SK-N-SH (cell line): ENCODE results near the gene CHST12. TPM values are rescaled to one million over a fixed set of nuclear protein-coding genes. Genes with fewer than 3 reads are reported as not detected.

Source experiments
- CTCF ChIA-PET: fragments of 300-600, 350-600 bp; formaldehyde crosslinking; extraction: SDS; loops from one replicate; lab custom pipeline; 2021; lab: Yijun Ruan, JAX
- POLR2A ChIA-PET: fragments of 350-600 bp; sonication (Branson Sonifier 250); formaldehyde crosslinking; extraction: SDS; loops from one replicate; lab custom pipeline; 2020; ENCODE audit warnings: antibody characterized with exemption, inconsistent platforms; lab: Yijun Ruan, JAX
- DNase-seq: peaks from one replicate; pipeline ENCODE4 v3.0.0; 2012
- H2AFZ ChIP-seq: fragments of 200-600 bp; sonication (generic); 2 replicates; pipeline ENCODE4 v1.8.1; 2016; ENCODE audit warnings: antibody characterized with exemption, mild to moderate bottlenecking, low read depth
- H3F3A ChIP-seq: fragments of 200-600 bp; sonication (generic); replicated peaks from 2 replicates; pipeline ENCODE3; 2016; ENCODE audit warnings: antibody characterized with exemption, mild to moderate bottlenecking; ENCODE audit not compliant: insufficient read depth
- H3K27ac ChIP-seq, 2 experiments: fragments of 200-500 bp in 1 of 2; fragments of 200-600 bp in 1 of 2; sonication (Bioruptor generic) in 1 of 2; sonication (generic), shearing (Covaris generic) in 1 of 2; 2 replicates each; pipeline versions ENCODE4 v1.5.1 to v1.6.1; 2014 to 2016; ENCODE audit warnings: low read depth in 2 of 2, inconsistent platforms in 1 of 2, low read length in 1 of 2, mild to moderate bottlenecking in 1 of 2, mixed read lengths in 1 of 2
- H3K27me3 ChIP-seq: fragments of 200-600 bp; sonication (generic), shearing (Covaris generic); 2 replicates; pipeline ENCODE4 v1.6.1; 2016; ENCODE audit warnings: mixed run types; ENCODE audit not compliant: insufficient read depth
- H3K36me3 ChIP-seq, 2 experiments: fragments of 200-500 bp in 1 of 2; fragments of 200-600 bp in 1 of 2; sonication (Bioruptor generic) in 1 of 2; sonication (generic) in 1 of 2; replicated peaks in 1 of 2; 2 replicates each; pipeline versions ENCODE3 to v1.5.1; 2014 to 2016; ENCODE audit warnings: low read length in 1 of 2, mild to moderate bottlenecking in 1 of 2; ENCODE audit not compliant: insufficient read depth in 2 of 2, control insufficient read depth in 1 of 2
- H3K4me1 ChIP-seq, 2 experiments: fragments of 200-500 bp in 1 of 2; fragments of 200-600 bp in 1 of 2; sonication (Bioruptor generic) in 1 of 2; sonication (generic), shearing (Covaris generic) in 1 of 2; 2 replicates each; pipeline versions ENCODE4 v1.5.1 to v1.6.1; 2014 to 2016; ENCODE audit warnings: low read depth in 1 of 2, low read length in 1 of 2, mixed run types in 1 of 2; ENCODE audit not compliant: insufficient read depth in 2 of 2, control insufficient read depth in 1 of 2
- H3K4me2 ChIP-seq: fragments of 200-600 bp; sonication (generic), shearing (Covaris generic); 2 replicates; pipeline ENCODE4 v1.6.1; 2017; ENCODE audit warnings: mixed run types
- H3K4me3 ChIP-seq, 2 experiments: fragments of 200-500 bp in 1 of 2; fragments of 200-600 bp in 1 of 2; sonication (Bioruptor generic) in 1 of 2; sonication (generic), shearing (Covaris generic) in 1 of 2; 2 replicates each; pipeline versions ENCODE4 v1.5.1 to v1.8.1; 2014 to 2016; ENCODE audit warnings: low read depth in 2 of 2, inconsistent platforms in 1 of 2, low read length in 1 of 2, mild to moderate bottlenecking in 1 of 2, mixed read lengths in 1 of 2, moderate library complexity in 1 of 2
- H3K79me2 ChIP-seq: fragments of 200-600 bp; sonication (generic); 2 replicates; pipeline ENCODE4 v1.8.1; 2017; ENCODE audit warnings: mild to moderate bottlenecking; ENCODE audit not compliant: insufficient read depth
- H3K9ac ChIP-seq: fragments of 200-600 bp; sonication (generic); 2 replicates; pipeline ENCODE4 v1.6.1; 2017; ENCODE audit warnings: mixed run types
- H3K9me2 ChIP-seq: fragments of 200-600 bp; sonication (generic); 2 replicates; pipeline ENCODE4 v1.6.1; 2017; ENCODE audit warnings: mixed run types
- H3K9me3 ChIP-seq: fragments of 200-600 bp; sonication (generic); 2 replicates; pipeline ENCODE4 v1.6.1; 2017; ENCODE audit warnings: mixed run types, mild to moderate bottlenecking, moderate library complexity
- H4K20me1 ChIP-seq: fragments of 200-600 bp; sonication (generic); 2 replicates; pipeline ENCODE4 v1.6.1; 2017; ENCODE audit warnings: mild to moderate bottlenecking, mixed run types; ENCODE audit not compliant: insufficient read depth
- CTCF ChIP-seq: fragments of 200-600 bp; sonication (generic); IDR thresholded peaks from 2 replicates; pipeline ENCODE4 v1.6.1; 2017; ENCODE audit warnings: antibody characterized with exemption, mild to moderate bottlenecking, moderate library complexity
- EZH2phosphoT487 ChIP-seq: fragments of 200-600 bp; sonication (generic); IDR thresholded peaks from 2 replicates; pipeline ENCODE4 v1.6.1; 2017; ENCODE audit warnings: low read depth, mixed run types, mild to moderate bottlenecking, antibody characterized with exemption, moderate library complexity, borderline replicate concordance
- MAX ChIP-seq: IDR thresholded peaks from 2 replicates; pipeline ENCODE4 v1.4.0; 2012; ENCODE audit warnings: low read depth
- MEF2A ChIP-seq: IDR thresholded peaks from 2 replicates; pipeline ENCODE4 v1.4.0; 2012; ENCODE audit warnings: low read depth, borderline replicate concordance
- RAD21 ChIP-seq: IDR thresholded peaks from 2 replicates; pipeline ENCODE4 v1.6.1; 2012; ENCODE audit warnings: mild to moderate bottlenecking, low read length
- REST ChIP-seq: IDR thresholded peaks from 2 replicates; pipeline ENCODE4 v1.6.1; 2012; ENCODE audit warnings: mild to moderate bottlenecking, low read depth, low read length, moderate library complexity
- TAF1 ChIP-seq: IDR thresholded peaks from 2 replicates; pipeline ENCODE4 v1.6.1; 2012; ENCODE audit warnings: low read depth, mild to moderate bottlenecking, low read length, moderate library complexity, borderline replicate concordance
- USF2 ChIP-seq: fragments of 150-350 bp; IDR thresholded peaks from 2 replicates; pipeline ENCODE4 v1.6.1; 2017; ENCODE audit warnings: antibody characterized with exemption, low read length, low read depth, borderline replicate concordance
- YY1 ChIP-seq: IDR thresholded peaks from 2 replicates; pipeline ENCODE4 v1.4.0; 2012; ENCODE audit warnings: low read depth, mild to moderate bottlenecking
- WGBS: methylation state at CpG from one replicate; pipeline ENCODE4 v1.1.6; 2017; ENCODE audit warnings: low lambda C conversion rate; 5-methylcytosine and 5-hydroxymethylcytosine counted together
- polyA plus RNA-seq, 3 experiments: library from polyadenylated mRNA; depleted of rRNA; stranded (reverse); fragments of >200 nt; gene quantifications; 2 replicates each; pipeline ENCODE4 v1.2.3, GENCODE V29; 2012

The CHST12 gene
- polyA plus RNA-seq, 1 of the 3 experiments (the other 2 are of a cell fraction), result 32.7 TPM

DNA sequence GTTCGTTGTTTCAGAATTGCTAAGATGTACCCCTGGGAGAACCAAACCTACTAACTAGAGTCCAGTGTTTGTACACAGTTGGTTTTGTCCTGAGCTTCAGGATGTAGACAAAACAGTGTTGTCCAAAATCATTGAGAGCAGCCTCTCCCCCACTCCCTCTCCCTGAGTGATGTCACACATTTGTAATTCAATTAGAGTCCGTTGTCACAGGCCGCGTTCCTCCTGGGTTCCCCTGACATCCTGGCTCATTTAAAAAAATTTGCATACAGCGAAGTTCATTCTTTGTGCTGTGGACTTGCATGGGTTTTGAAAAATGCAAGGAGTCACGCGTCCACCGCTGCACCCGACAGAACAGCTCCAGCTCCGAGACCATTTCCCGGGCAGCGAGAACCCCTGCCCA lies 62.5 kb downstream of the CHST12 start (continued):
- no peak for TF ChIP-seq REST

DNA sequence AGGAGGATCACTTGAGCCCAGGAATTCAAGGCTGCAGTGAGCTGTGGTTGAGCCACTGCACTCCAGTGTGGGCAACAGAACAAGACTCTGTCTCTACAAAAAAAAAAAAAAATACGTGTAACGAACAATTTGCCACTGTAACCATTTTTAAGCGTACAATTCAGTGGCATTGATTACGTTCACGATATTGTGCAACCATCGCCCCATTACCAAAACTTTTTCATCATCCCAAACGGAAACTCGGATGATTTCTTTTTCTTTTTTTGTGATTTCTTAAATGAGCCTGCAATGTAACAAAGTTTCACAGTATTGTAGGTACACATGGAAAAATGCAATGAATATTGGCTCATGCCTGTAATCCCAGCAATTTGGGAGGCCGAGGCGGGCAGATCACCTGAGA lies 63.3 kb downstream of the CHST12 start:
- DNase-seq, result no peak
- Histone ChIP-seq H3F3A (peaks cover 7% of the 10 kb centered on the region), H3K36me3 (no peaks in the 10 kb centered on the region), H3K27me3 (no peaks in the 10 kb centered on the region), H3K4me3 (no peak overlapping the region), H3K4me2 (no peak overlapping the region), H3K9me2 (no peaks in the 10 kb centered on the region), H3K79me2 (no peaks in the 10 kb centered on the region), H3K9ac (no peak overlapping the region), H2AFZ (no peak overlapping the region), H3K4me1 (0 out of 4 replicates have a peak, but pooled peaks cover 0 to 5% of the 10 kb centered on the region in 2 experiments), H4K20me1 (no peaks in the 10 kb centered on the region), H3K9me3 (no peaks in the 10 kb centered on the region), H3K27ac (no peak overlapping the region)
- POLR2A ChIA-PET, result no interaction called here
- TF ChIP-seq EZH2phosphoT487 (no peak), MEF2A (no peak), TAF1 (no peak), MAX (no peak), USF2 (no peak), YY1 (no peak), CTCF (no peak), RAD21 (no peak)
- 82% methylated on average over 10 of the region's 10 CpGs for WGBS
- CTCF ChIA-PET, result interaction anchor here (0.6 to 13.9 kb wide), 5 partner anchors 12 to 204 kb away, joined by 3 to 270 read pairs (median 10); no protein-coding TSS in a partner anchor
